Hepatocyte (in vitro differentiated cells): ENCODE measurements around the gene EID3.

Source experiments
- CTCF ChIP-seq: fragments of 200-600 bp; sonication (generic); IDR thresholded peaks from 2 replicates; pipeline ENCODE4 v1.5.1; 2016; ENCODE audit warnings: antibody characterized with exemption, mild to moderate bottlenecking; ENCODE audit not compliant: poor library complexity
- EZH2 ChIP-seq: fragments of 200-600 bp; sonication (generic); IDR thresholded peaks from 2 replicates; pipeline ENCODE4 v1.6.1; 2016; ENCODE audit warnings: antibody characterized with exemption, mild to moderate bottlenecking, borderline replicate concordance

GRCh38 chr12:104315326-104316224, 12.0 kb downstream of the EID3 start:
- TF ChIP-seq CTCF (no peak), EZH2 (no peak)
